HCT116 (cell line): ENCODE data around the gene DAAM1.

Experiments
- CBX3 ChIP-seq: IDR thresholded peaks from 2 replicates; pipeline ENCODE4 v1.6.1; 2012; ENCODE audit warnings: low read depth
- EZH2 ChIP-seq: fragments of 200-600 bp; sonication (generic); IDR thresholded peaks from 2 replicates; pipeline ENCODE4 v1.6.1; 2017; ENCODE audit warnings: antibody characterized with exemption, mixed run types
- RAD21 ChIP-seq: IDR thresholded peaks from 2 replicates; pipeline ENCODE4 v1.6.1; 2012; ENCODE audit warnings: low read depth, mild to moderate bottlenecking
- SIN3A ChIP-seq: IDR thresholded peaks from 2 replicates; pipeline ENCODE4 v1.6.1; 2012; ENCODE audit warnings: low read depth
- SRF ChIP-seq: IDR thresholded peaks from 2 replicates; pipeline ENCODE4 v1.6.1; 2012; ENCODE audit warnings: low read depth
- TCF7L2 ChIP-seq: IDR thresholded peaks from 2 replicates; pipeline ENCODE4 v1.7.0; 2011; ENCODE audit warnings: borderline replicate concordance, inconsistent platforms; ENCODE audit not compliant: insufficient read depth, insufficient read length; ENCODE audit errors: extremely low read depth
- YY1 ChIP-seq: IDR thresholded peaks from 2 replicates; pipeline ENCODE4 v1.6.1; 2011; ENCODE audit warnings: low read length, low read depth, moderate library complexity, mild to moderate bottlenecking; ENCODE audit not compliant: insufficient replicate concordance; ENCODE audit errors: extremely low read depth
- TF ChIP-seq, protein P1 (sequence below), 3 experiments: fragments of 200-600 bp in 1 of 3; sonication (generic) in 1 of 3; IDR thresholded peaks in 2 of 3; conservative IDR thresholded peaks in 1 of 3; 2 replicates each; pipeline ENCODE4 v1.5.1; 2012 to 2017; ENCODE audit warnings: low read depth in 2 of 3, low read length in 2 of 3, antibody characterized with exemption in 1 of 3, borderline replicate concordance in 1 of 3, control low read depth in 1 of 3, mild to moderate bottlenecking in 1 of 3, mixed read lengths in 1 of 3, mixed run types in 1 of 3, moderate library complexity in 1 of 3; ENCODE audit not compliant: insufficient read depth in 1 of 3
- TF ChIP-seq, protein P2 (sequence below): IDR thresholded peaks from 2 replicates; pipeline ENCODE4 v1.6.1; 2012

DNA sequence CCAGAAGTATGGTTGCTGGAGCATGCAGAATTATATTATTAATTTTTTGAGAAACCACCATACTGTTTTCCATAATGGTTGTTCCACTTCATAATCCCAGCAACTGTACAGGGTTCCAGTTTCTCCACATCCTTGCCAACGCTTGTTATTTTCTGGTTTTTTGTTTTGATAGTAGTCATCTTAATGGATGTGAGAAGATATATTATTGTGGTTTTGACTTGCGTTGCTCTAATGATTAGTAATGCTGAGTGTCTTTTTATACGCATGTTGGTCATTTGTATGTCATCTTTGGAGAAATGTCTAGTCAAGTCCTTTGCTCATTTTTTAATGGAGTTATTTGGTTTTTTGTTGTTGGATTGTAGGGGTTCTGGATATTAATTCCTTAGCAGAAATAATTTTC lies 58.1 kb downstream of the DAAM1 start:
- TF ChIP-seq, protein P1, sequence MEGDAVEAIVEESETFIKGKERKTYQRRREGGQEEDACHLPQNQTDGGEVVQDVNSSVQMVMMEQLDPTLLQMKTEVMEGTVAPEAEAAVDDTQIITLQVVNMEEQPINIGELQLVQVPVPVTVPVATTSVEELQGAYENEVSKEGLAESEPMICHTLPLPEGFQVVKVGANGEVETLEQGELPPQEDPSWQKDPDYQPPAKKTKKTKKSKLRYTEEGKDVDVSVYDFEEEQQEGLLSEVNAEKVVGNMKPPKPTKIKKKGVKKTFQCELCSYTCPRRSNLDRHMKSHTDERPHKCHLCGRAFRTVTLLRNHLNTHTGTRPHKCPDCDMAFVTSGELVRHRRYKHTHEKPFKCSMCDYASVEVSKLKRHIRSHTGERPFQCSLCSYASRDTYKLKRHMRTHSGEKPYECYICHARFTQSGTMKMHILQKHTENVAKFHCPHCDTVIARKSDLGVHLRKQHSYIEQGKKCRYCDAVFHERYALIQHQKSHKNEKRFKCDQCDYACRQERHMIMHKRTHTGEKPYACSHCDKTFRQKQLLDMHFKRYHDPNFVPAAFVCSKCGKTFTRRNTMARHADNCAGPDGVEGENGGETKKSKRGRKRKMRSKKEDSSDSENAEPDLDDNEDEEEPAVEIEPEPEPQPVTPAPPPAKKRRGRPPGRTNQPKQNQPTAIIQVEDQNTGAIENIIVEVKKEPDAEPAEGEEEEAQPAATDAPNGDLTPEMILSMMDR (IDR thresholded peaks at IDR 0.05 in 2 of 3, conservative IDR thresholded peaks at IDR 0.05 in 1 of 3; ENCODE audit: borderline replicate concordance in 1 of 3, insufficient read depth in 1 of 3, low read depth in 2 of 3, low read length in 2 of 3) = no peak
- TF ChIP-seq SIN3A = no peak
- TF ChIP-seq, protein P2, sequence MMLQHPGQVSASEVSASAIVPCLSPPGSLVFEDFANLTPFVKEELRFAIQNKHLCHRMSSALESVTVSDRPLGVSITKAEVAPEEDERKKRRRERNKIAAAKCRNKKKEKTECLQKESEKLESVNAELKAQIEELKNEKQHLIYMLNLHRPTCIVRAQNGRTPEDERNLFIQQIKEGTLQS = no peak
- TF ChIP-seq CBX3 = no peak
- no peak for TF ChIP-seq EZH2
- no peak for TF ChIP-seq TCF7L2
- TF ChIP-seq SRF = no peak
- no peak for TF ChIP-seq RAD21
- TF ChIP-seq YY1 = no peak
